ENCODE results near the gene GSC2. TPM values are rescaled to one million over a fixed set of nuclear protein-coding genes. Genes with fewer than 3 reads are reported as not detected.

Gene GSC2
- total RNA-seq, 1 donor from 2014 or later: not detected

DNA sequence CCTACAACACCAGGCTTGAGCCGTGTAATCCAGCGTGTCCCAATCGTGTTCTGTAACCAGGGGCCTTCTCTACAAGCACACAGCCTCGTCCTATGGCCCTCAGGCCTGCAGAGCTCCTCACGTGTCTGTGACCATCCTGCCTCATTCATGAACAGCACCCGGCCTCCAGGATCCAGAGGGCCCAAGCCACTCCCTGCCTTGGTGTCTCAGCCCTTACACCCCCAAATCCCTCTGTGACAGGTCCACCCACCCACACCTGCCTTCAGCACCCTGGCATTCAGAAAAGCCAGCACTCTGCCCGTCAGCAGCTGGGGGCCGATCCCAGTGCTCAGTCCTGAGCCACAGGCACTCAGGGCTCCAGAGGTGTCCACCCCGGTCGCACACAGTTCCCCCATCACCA is 13.2 kb downstream of the GSC2 start:
- TF ChIP-seq, protein P1, sequence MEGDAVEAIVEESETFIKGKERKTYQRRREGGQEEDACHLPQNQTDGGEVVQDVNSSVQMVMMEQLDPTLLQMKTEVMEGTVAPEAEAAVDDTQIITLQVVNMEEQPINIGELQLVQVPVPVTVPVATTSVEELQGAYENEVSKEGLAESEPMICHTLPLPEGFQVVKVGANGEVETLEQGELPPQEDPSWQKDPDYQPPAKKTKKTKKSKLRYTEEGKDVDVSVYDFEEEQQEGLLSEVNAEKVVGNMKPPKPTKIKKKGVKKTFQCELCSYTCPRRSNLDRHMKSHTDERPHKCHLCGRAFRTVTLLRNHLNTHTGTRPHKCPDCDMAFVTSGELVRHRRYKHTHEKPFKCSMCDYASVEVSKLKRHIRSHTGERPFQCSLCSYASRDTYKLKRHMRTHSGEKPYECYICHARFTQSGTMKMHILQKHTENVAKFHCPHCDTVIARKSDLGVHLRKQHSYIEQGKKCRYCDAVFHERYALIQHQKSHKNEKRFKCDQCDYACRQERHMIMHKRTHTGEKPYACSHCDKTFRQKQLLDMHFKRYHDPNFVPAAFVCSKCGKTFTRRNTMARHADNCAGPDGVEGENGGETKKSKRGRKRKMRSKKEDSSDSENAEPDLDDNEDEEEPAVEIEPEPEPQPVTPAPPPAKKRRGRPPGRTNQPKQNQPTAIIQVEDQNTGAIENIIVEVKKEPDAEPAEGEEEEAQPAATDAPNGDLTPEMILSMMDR (IDR thresholded peaks at IDR 0.05; ENCODE audit: unreplicated experiment): no peak
- Mint-ChIP-seq H3K27me3 (no peaks in the 10 kb centered on the region), H3K9me3 (ENCODE audit: low read depth) (no peaks in the 10 kb centered on the region), H3K27ac (no peak overlapping the region), H3K4me1 (ENCODE audit: low read depth) (no peaks in the 10 kb centered on the region), H3K4me3 (ENCODE audit: low read depth) (no peak overlapping the region), H3K36me3 (ENCODE audit: insufficient read depth) (peaks cover 6% of the 10 kb centered on the region)
- no peak for DNase-seq (ENCODE audit: low spot score, unreplicated experiment)

DNA sequence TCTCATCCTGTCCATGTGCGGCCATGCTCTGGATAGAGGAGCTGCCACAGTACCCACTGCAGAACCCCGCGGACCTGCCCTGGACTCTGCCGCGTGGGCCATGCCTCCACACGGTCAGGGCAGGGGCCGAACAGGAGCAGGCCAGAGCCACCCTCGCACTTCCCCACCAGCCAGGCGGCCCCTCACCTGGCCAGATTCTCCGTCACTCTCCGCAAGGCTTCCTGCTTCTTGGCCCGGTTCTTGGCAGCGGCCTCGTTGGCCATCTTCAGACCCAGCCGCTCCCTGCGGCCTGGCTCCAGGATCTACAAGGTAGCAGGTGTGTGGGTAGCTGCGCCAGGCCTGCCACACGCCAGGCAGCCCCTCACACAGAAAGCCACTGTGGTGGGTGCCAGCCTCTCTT is 15.2 kb downstream of the GSC2 start:
- H3K27me3 Mint-ChIP-seq: no peaks in the 10 kb centered on the region
- H3K9me3 Mint-ChIP-seq (ENCODE audit: low read depth): no peaks in the 10 kb centered on the region
- H3K36me3 Mint-ChIP-seq (ENCODE audit: insufficient read depth): peaks cover 8% of the 10 kb centered on the region
- H3K27ac Mint-ChIP-seq: no peak overlapping the region
- H3K4me3 Mint-ChIP-seq (ENCODE audit: low read depth): no peak overlapping the region
- TF ChIP-seq, protein P1 (IDR thresholded peaks at IDR 0.05; ENCODE audit: unreplicated experiment): no peak
- DNase-seq (ENCODE audit: low spot score, unreplicated experiment): no peak
- no peaks in the 10 kb centered on the region for H3K4me1 Mint-ChIP-seq (ENCODE audit: low read depth)

DNA sequence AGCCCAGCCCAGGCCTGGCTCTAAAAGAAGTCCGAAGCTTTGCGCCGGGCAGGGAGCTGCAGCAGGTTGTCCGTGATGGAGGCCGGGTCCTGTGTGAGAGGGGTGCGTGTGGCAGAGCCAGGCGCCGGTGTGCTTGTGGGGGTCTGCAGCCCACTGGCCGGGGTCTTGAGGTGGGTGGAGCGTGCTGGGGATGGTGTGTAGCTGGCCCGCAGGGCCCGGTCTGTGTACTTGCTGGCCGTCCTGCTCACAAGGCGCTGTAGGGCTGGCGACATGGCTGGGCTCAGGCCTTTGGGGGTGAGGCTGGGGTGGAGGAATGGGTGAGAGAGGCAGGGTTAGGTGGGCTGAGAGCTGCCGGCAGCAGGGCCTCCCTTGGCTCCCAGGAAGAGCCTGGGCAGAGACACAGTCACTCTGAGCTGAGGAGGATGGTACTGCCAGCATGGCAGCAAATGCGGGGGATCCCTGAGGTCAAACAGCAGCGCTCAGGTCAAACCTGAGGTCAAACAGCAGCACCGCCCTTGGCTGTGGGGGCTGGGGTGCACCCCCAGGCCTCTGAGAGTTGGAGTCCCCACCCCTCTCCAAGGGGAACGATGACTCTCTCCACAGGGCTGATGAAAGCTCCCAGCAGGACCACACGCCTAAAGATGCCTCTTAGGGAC is 15.8 kb downstream of the GSC2 start:
- H3K27me3 Mint-ChIP-seq: no peaks in the 10 kb centered on the region
- TF ChIP-seq, protein P1 (IDR thresholded peaks at IDR 0.05; ENCODE audit: unreplicated experiment): no peak
- no peak overlapping the region for H3K27ac Mint-ChIP-seq
- no peak overlapping the region for H3K4me3 Mint-ChIP-seq (ENCODE audit: low read depth)
- no peaks in the 10 kb centered on the region for H3K9me3 Mint-ChIP-seq (ENCODE audit: low read depth)
- H3K36me3 Mint-ChIP-seq (ENCODE audit: insufficient read depth): peaks cover 7% of the 10 kb centered on the region
- DNase-seq (ENCODE audit: low spot score, unreplicated experiment): no peak
- no peaks in the 10 kb centered on the region for H3K4me1 Mint-ChIP-seq (ENCODE audit: low read depth)

DNA sequence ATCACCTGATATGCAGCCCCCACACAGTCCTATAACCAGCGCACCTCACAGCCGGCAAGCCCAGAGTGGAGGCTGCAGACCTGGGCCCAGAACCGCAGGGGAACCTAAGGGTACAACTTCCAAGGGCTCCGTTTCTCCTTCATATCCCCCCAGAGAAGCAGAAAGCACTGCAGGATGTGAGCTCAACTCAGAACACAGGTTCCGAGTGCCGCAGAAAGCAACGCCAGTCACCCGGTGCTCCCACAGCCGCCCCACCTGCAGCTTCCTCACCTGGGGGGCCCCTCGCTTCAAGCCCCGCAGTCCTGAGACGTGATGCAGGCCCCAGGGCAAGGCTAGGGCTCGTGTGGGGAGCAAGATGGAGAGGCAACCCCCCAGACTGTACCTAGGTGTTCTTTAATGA is 16.5 kb downstream of the GSC2 start:
- TF ChIP-seq, protein P1 (IDR thresholded peaks at IDR 0.05; ENCODE audit: unreplicated experiment): no peak
- Mint-ChIP-seq H3K27me3 (no peaks in the 10 kb centered on the region), H3K27ac (no peak overlapping the region), H3K4me1 (ENCODE audit: low read depth) (no peaks in the 10 kb centered on the region), H3K36me3 (ENCODE audit: insufficient read depth) (peaks cover 7% of the 10 kb centered on the region), H3K9me3 (ENCODE audit: low read depth) (no peaks in the 10 kb centered on the region), H3K4me3 (ENCODE audit: low read depth) (no peak overlapping the region)
- DNase-seq (ENCODE audit: low spot score, unreplicated experiment): no peak

DNA sequence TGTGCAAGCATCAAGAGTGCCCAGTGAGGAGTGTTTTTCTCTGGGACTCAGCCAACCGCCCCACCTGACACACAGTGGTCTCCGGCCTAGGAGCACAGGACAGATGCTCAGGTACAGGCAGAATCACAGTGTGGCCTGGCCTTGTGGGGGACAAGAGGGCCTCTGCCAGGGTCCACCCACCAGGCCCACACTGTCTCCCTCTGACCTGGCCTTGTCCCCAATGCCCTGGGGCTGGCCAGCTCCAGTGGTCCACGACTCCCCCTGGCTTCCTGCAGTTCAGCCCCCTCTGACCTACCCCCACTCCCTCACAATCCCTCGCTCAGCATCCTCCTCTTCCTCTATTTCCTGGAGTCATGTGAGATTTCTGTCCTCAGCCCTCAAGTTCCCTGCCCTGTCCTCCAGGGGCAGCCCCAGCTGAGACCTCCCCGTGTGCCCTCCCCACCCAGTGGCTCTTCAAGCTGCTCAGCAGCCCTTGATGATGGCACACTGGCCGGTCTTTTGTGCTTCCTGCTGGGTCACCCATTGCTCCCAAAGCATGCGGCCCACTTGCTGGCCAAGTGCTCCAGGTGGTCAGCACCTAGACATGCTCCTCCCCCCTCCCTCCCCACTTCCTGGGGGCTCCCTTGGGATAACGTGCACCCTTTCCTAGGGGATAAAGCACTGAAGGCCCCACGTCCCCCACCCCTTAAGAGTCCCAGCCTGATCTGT is 17.2 kb downstream of the GSC2 start:
- H3K4me3 Mint-ChIP-seq (ENCODE audit: low read depth): no peak overlapping the region
- no peaks in the 10 kb centered on the region for H3K27me3 Mint-ChIP-seq
- H3K9me3 Mint-ChIP-seq (ENCODE audit: low read depth): no peaks in the 10 kb centered on the region
- no peaks in the 10 kb centered on the region for H3K4me1 Mint-ChIP-seq (ENCODE audit: low read depth)
- no peak for DNase-seq (ENCODE audit: low spot score, unreplicated experiment)
- TF ChIP-seq, protein P1 (IDR thresholded peaks at IDR 0.05; ENCODE audit: unreplicated experiment): no peak
- H3K36me3 Mint-ChIP-seq (ENCODE audit: insufficient read depth): peaks cover 7% of the 10 kb centered on the region
- H3K27ac Mint-ChIP-seq: no peak overlapping the region

Measured in progenitor cell of endocrine pancreas (in vitro differentiated cells).